CD14-positive monocyte (primary cell): Measurements from ENCODE around the gene KLF13. TPM values are rescaled to one million over a fixed set of nuclear protein-coding genes. Genes with fewer than 3 reads are reported as not detected.
A peak's percentile ranks its signal among the peaks of the same experiment; 100 is the strongest.

Experiments
- DNase-seq, 3 donors: peaks; one replicate each; pipeline ENCODE4 v3.0.0-alpha.2; 2011 to 2022
- H2AFZ ChIP-seq: 2 replicates; pipeline ENCODE4 v1.6.0; 2012; ENCODE audit warnings: mild to moderate bottlenecking, low read depth, low read length, inconsistent platforms; ENCODE audit not compliant: insufficient read depth, poor library complexity, severe bottlenecking
- H3K27ac ChIP-seq, 2 donors: 1 replicate in 1 of 2; 2 replicates in 1 of 2; pipeline ENCODE4 v1.5.1; 2012 to 2013; ENCODE audit warnings: low read length in 2 of 2, control low read depth in 1 of 2, inconsistent platforms in 1 of 2, low read depth in 1 of 2, mild to moderate bottlenecking in 1 of 2
- H3K27me3 ChIP-seq, 2 donors: one replicate each; pipeline versions ENCODE4 v1.6.0 to v1.6.1; 2011 to 2013; ENCODE audit warnings: low read length in 2 of 2; ENCODE audit not compliant: control insufficient read depth in 2 of 2, insufficient read depth in 2 of 2
- H3K36me3 ChIP-seq, 2 donors: replicated peaks in 1 of 2; 1 replicate in 1 of 2; 2 replicates in 1 of 2; pipeline versions ENCODE4 v1.5.1 to v1.6.1; 2012 to 2013; ENCODE audit warnings: low read length in 2 of 2, control low read depth in 1 of 2, inconsistent platforms in 1 of 2, mild to moderate bottlenecking in 1 of 2; ENCODE audit not compliant: insufficient read depth in 2 of 2, control insufficient read depth in 1 of 2
- H3K4me1 ChIP-seq, 2 donors: 1 replicate in 1 of 2; 2 replicates in 1 of 2; pipeline versions ENCODE4 v1.5.1 to v1.6.1; 2012 to 2013; ENCODE audit warnings: low read length in 2 of 2, control low read depth in 1 of 2, inconsistent platforms in 1 of 2, mild to moderate bottlenecking in 1 of 2, moderate library complexity in 1 of 2; ENCODE audit not compliant: insufficient read depth in 2 of 2, control insufficient read depth in 1 of 2
- H3K4me2 ChIP-seq: replicated peaks from 2 replicates; pipeline ENCODE3; 2012; ENCODE audit warnings: low read length, moderate library complexity, mild to moderate bottlenecking; ENCODE audit not compliant: poor library complexity, severe bottlenecking; ENCODE audit errors: extremely low read depth
- H3K4me3 ChIP-seq, 3 experiments: fragments of 200-600 bp in 1 of 3; sonication (generic) in 1 of 3; replicated peaks in 1 of 3; 1 replicate in 2 of 3; 2 replicates in 1 of 3; pipeline ENCODE4 v1.5.1; 2011 to 2013; ENCODE audit warnings: low read length in 3 of 3, mild to moderate bottlenecking in 3 of 3, control low read depth in 2 of 3, low read depth in 2 of 3, inconsistent platforms in 1 of 3, moderate library complexity in 1 of 3
- H3K79me2 ChIP-seq: 2 replicates; pipeline ENCODE4 v1.6.0; 2012; ENCODE audit warnings: mild to moderate bottlenecking, control low read depth, inconsistent platforms, low read length, moderate library complexity; ENCODE audit not compliant: insufficient read depth
- H3K9ac ChIP-seq: 2 replicates; pipeline ENCODE4 v1.6.0; 2017; ENCODE audit warnings: low read length, mild to moderate bottlenecking; ENCODE audit not compliant: insufficient read depth, poor library complexity, severe bottlenecking
- H3K9me3 ChIP-seq, 2 donors: replicated peaks in 1 of 2; 1 replicate in 1 of 2; 2 replicates in 1 of 2; pipeline versions ENCODE4 v1.5.1 to v1.6.1; 2012 to 2013; ENCODE audit warnings: low read length in 2 of 2, control low read depth in 1 of 2; ENCODE audit not compliant: control insufficient read depth in 1 of 2, insufficient read depth in 1 of 2
- H4K20me1 ChIP-seq: 2 replicates; pipeline ENCODE4 v1.6.0; 2012; ENCODE audit warnings: mild to moderate bottlenecking, low read length, control low read depth, moderate library complexity; ENCODE audit not compliant: insufficient read depth
- H3K27ac Mint-ChIP-seq, 7 donors: one replicate each; pipeline ENCODE4 v1.8.0; 2020; ENCODE audit warnings: mild to moderate bottlenecking in 7 of 7, mixed read lengths in 7 of 7, moderate library complexity in 6 of 7, inconsistent platforms in 2 of 7
- H3K27me3 Mint-ChIP-seq, 3 donors: one replicate each; pipeline ENCODE4 v1.8.0; 2021 to 2022; ENCODE audit warnings: low read depth in 3 of 3, mild to moderate bottlenecking in 3 of 3, mixed read lengths in 3 of 3, moderate library complexity in 3 of 3, inconsistent platforms in 1 of 3
- H3K36me3 Mint-ChIP-seq, 2 donors: one replicate each; pipeline ENCODE4 v1.8.0; 2020; ENCODE audit warnings: mixed read lengths in 2 of 2, inconsistent platforms in 1 of 2, mild to moderate bottlenecking in 1 of 2
- H3K4me1 Mint-ChIP-seq: one replicate; pipeline ENCODE4 v1.8.0; 2020; ENCODE audit warnings: mild to moderate bottlenecking, mixed read lengths
- H3K4me3 Mint-ChIP-seq, 2 donors: one replicate each; pipeline ENCODE4 v1.8.0; 2020; ENCODE audit warnings: mild to moderate bottlenecking in 2 of 2, mixed read lengths in 2 of 2, moderate library complexity in 1 of 2
- H3K9me3 Mint-ChIP-seq, 7 donors: one replicate each; pipeline ENCODE4 v1.8.0; 2020 to 2022; ENCODE audit warnings: mixed read lengths in 7 of 7, mild to moderate bottlenecking in 6 of 7, moderate library complexity in 6 of 7, inconsistent platforms in 2 of 7
- CTCF ChIP-seq: fragments of 200-600 bp; IDR thresholded peaks from one replicate; pipeline ENCODE4 v1.8.0; 2022; ENCODE audit warnings: antibody characterized with exemption, mild to moderate bottlenecking
- WGBS: methylation state at CpG from one replicate; pipeline ENCODE4 v1.1.5; 2013; ENCODE audit warnings: missing lambda C conversion rate; ENCODE audit not compliant: insufficient coverage; 5-methylcytosine and 5-hydroxymethylcytosine counted together
- intact Hi-C, 2 donors: fragments of 100-400 bp; cut with micrococcal nuclease; formaldehyde crosslinking; loops; one replicate each; pipeline versions ENCODE4 v1.15.0 to v1.15.1; 2023
- polyA plus RNA-seq, 3 donors: library from polyadenylated mRNA; depleted of rRNA in 1 of 3; unstranded in 2 of 3; stranded (reverse) in 1 of 3; fragments of 300-500 nt in 2 of 3; fragments of >200 nt in 1 of 3; fragmentation: Illumina TruSeq in 2 of 3; gene quantifications; 1 replicate in 2 of 3; 2 replicates in 1 of 3; pipeline ENCODE4 v1.2.3, GENCODE V29; 2012 to 2021

KLF13 gene
- polyA plus RNA-seq, 3 donors = 22.5 to 121 (median 28.0) TPM

DNA sequence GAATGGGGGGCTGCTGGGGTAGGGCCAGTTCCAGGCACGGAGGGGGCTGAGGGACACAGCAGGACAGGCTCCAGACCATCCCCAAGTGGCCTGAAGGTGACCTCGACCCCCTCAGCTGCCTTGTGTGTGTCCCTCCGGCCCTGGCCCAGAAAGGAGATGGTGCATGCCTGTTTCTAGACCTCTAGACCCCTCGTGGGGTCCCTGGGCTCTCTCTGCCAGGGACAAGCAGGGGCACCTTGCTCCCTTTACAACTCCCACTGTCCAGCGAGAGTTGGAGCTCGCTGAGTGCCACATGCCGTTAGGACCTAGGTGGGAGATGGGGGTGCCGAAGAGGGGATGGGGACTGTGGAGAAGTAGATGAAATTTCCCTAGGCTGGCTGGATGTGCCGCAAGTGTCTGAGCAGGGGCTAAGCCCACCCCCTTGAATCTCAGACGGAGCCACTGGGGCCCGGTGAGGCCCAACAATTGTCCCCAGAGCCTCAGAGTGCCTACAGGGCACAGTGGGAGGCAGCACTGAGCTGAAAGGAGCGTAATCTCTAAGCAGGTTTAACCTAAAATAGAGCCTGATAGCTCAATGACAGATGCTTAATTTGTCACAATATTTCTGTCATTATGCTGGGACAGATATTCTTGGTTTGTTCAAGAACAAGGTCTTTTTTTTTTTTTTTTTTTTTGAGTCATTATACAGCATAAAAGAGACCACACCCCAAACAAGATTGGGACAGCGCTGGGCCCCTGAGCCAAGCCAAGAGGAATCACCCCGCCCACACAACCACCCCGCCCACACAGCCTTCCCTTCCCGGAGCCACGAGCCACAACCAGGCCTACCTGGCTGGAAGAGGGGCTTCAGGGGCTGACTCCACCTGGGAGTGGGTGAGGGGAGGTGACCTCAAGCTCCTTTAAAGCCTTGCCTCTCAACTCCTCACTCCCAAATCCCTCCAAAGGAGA, 23.6 kb upstream of the KLF13 start:
- H3K4me3 Mint-ChIP-seq = no peak overlapping the region

More for the DNA sequence above, 23.6 kb upstream of the KLF13 start:
- H3K9me3 Mint-ChIP-seq = peaks cover 0 to 3% (median 0%) of the 10 kb centered on the region in 7 donors
- peak overlapping the region in 5 of 7 donors; percentile 20 to 83 (median 63) for H3K27ac Mint-ChIP-seq
- no peaks in the 10 kb centered on the region for H3K36me3 ChIP-seq
- no peaks in the 10 kb centered on the region for H3K79me2 ChIP-seq
- TF ChIP-seq CTCF = peak; percentile 30
- no peaks in the 10 kb centered on the region for H3K27me3 ChIP-seq
- peak overlapping the region in 1 of 3 experiments; percentile 32 for H3K4me3 ChIP-seq
- WGBS = 85% methylated on average over 3 of the region's 17 CpGs
- H3K27ac ChIP-seq = peak overlapping the region; percentile 32 to 70
- H3K27me3 Mint-ChIP-seq = peaks cover 1 to 7% (median 2%) of the 10 kb centered on the region in 3 donors
- no peaks in the 10 kb centered on the region for H3K9me3 ChIP-seq
- no peaks in the 10 kb centered on the region for H4K20me1 ChIP-seq
- peak; percentile 54 to 66 (median 65) for DNase-seq
- intact Hi-C loops = no loop called here
- H3K4me2 ChIP-seq = peak overlapping the region; percentile 48
- H3K4me1 Mint-ChIP-seq = peaks cover 37% of the 10 kb centered on the region
- peaks cover 2 to 3% of the 10 kb centered on the region in 2 donors for H3K36me3 Mint-ChIP-seq
- peak overlapping the region; percentile 13 for H3K9ac ChIP-seq
- H2AFZ ChIP-seq = peak overlapping the region; percentile 72
- H3K4me1 ChIP-seq = peaks cover 17 to 32% of the 10 kb centered on the region in 2 donors
